ENCODE results near the gene OGDHL. TPM values are rescaled to one million over a fixed set of nuclear protein-coding genes. Genes with fewer than 3 reads are reported as not detected.

Gene OGDHL
- total RNA-seq, 1 experiment from 2014 or later = 22.6 TPM

GRCh38 chr10:49686651-49687050 lies 75.5 kb downstream of the OGDHL start:
- H3K27ac Mint-ChIP-seq = no peak overlapping the region
- TF ChIP-seq CTCF (conservative IDR thresholded peaks at IDR 0.05) = peak; percentile 19; the same call in 1 of the 3 replicates
- Histone ChIP-seq H4K5ac (ENCODE audit: insufficient read length, low read depth, low read length) (no peak overlapping the region), H3K27me3 (ENCODE audit: insufficient read depth, low read length) (peaks cover 37% of the 10 kb centered on the region), H2AK5ac (ENCODE audit: insufficient read length, low read length) (no peak overlapping the region), H3K23me2 (ENCODE audit: insufficient read length, low read depth, low read length, poor library complexity, severe bottlenecking) (peaks cover 6% of the 10 kb centered on the region), H2BK15ac (ENCODE audit: low read depth, low read length) (no peak overlapping the region), H3K4me1 (ENCODE audit: insufficient read depth, low read length) (peaks cover 2% of the 10 kb centered on the region; the same call in 1 of the 2 replicates), H3K23ac (ENCODE audit: insufficient read length, low read depth, low read length) (no peak overlapping the region), H3K27ac (ENCODE audit: insufficient read length, low read depth, low read length) (no peak overlapping the region), H3K18ac (ENCODE audit: insufficient read length, low read depth, low read length) (no peak overlapping the region), H3K14ac (ENCODE audit: insufficient read depth, low read length) (no peak overlapping the region), H4K91ac (ENCODE audit: insufficient read length, low read depth, low read length) (no peak overlapping the region), H3K4me2 (ENCODE audit: insufficient read depth, insufficient read length, low read length) (no peak overlapping the region), H2BK5ac (ENCODE audit: insufficient read length, low read length) (no peak overlapping the region), H2AFZ (ENCODE audit: low read length) (no peak overlapping the region), H2BK20ac (ENCODE audit: low read depth, low read length, poor library complexity, severe bottlenecking) (no peak overlapping the region), H3K79me2 (ENCODE audit: insufficient read depth, low read length) (no peaks in the 10 kb centered on the region), H2BK12ac (ENCODE audit: insufficient read length, low read depth, low read length) (no peak overlapping the region), H4K8ac (replicated peaks; ENCODE audit: insufficient read length, low read depth, low read length) (no peak overlapping the region), H3K9me3 (ENCODE audit: control insufficient read depth, low read depth, low read length) (peaks cover 13% of the 10 kb centered on the region), H4K20me1 (ENCODE audit: control insufficient read depth, insufficient read depth, insufficient read length) (no peaks in the 10 kb centered on the region), H3T11ph (ENCODE audit: low read length) (no peak overlapping the region), H3K9ac (ENCODE audit: extremely low read depth, insufficient read length, low read length) (no peak overlapping the region), H3K56ac (ENCODE audit: insufficient read length, low read depth, low read length) (no peak overlapping the region), H3K4ac (ENCODE audit: low read depth, low read length) (no peak overlapping the region), H2BK120ac (ENCODE audit: low read depth, low read length, poor library complexity, severe bottlenecking) (no peak overlapping the region), H3K79me1 (ENCODE audit: insufficient read depth, low read depth, low read length, poor library complexity, severe bottlenecking) (no peaks in the 10 kb centered on the region)
- peaks cover 0 to 19% (median 16%) of the 10 kb centered on the region in 3 experiments; a peak in 5 of 7 replicates for H3K36me3 Mint-ChIP-seq (ENCODE audit: insufficient read depth in 1 of 3, low read depth in 3 of 3)
- DNase-seq = no peak
- peaks cover 30 to 34% of the 10 kb centered on the region in 2 experiments for H3K9me3 Mint-ChIP-seq
- H3K4me1 Mint-ChIP-seq = peaks cover 44 to 45% of the 10 kb centered on the region in 2 experiments
- H3K4me3 Mint-ChIP-seq = no peak overlapping the region
- WGBS (ENCODE audit: extremely low coverage, insufficient read length, low lambda C conversion rate) = no CpG with 5 or more reads among the region's 4 CpGs
- H3K27me3 Mint-ChIP-seq (ENCODE audit: low read depth) = peaks cover 99% of the 10 kb centered on the region

Other genes starting within 250 kb of the OGDHL start
- 18.2 and 19.5 TPM in 2 replicates for gene ERCC6, start 223.2 kb downstream of the OGDHL start, total RNA-seq (2021)
- not detected in 2 replicates for gene SLC18A3, start 152.0 kb downstream of the OGDHL start, total RNA-seq (2021)
- gene CHAT, start 148.3 kb downstream of the OGDHL start, total RNA-seq (2021) = not detected in 2 replicates
- gene C10orf53, start 82.7 kb downstream of the OGDHL start, total RNA-seq (2021) = not detected in 2 replicates
- 46.9 and 48.3 TPM in 2 replicates for gene PARG, start 179.7 kb upstream of the OGDHL start, total RNA-seq (2021)
- gene TIMM23B, start 179.7 kb upstream of the OGDHL start, total RNA-seq (2021) = 20.8 and 24.2 TPM in 2 replicates
- 12.1 and 13.4 TPM in 2 replicates for gene AGAP6, start 226.1 kb upstream of the OGDHL start, total RNA-seq (2021)

Measured in H9 (cell line).